Occipital lobe (tissue), 3 donors: ENCODE data around the gene ZNF217. TPM values are rescaled to one million over a fixed set of nuclear protein-coding genes. Genes with fewer than 3 reads are reported as not detected.
"Not testable (repeated sequence)": the region's sequence is repeated elsewhere in the genome, so short reads cannot be mapped to it uniquely, and the experiment has no call there.

Experiments used
- DNase-seq: peaks from one replicate; lab custom pipeline; 2025; lab: John Stamatoyannopoulos, UW
- small RNA-seq: library from RNA; depleted of rRNA; stranded (forward); fragments of <200 nt; gene quantifications from one replicate; pipeline ENCODE3, GENCODE V24; 2014
- total RNA-seq: library from RNA; depleted of rRNA; stranded (reverse); fragments of >200 nt; gene quantifications from one replicate; pipeline ENCODE4 v1.2.3, GENCODE V29; 2014

The ZNF217 gene
- total RNA-seq, 1 donor from 2014 or later = 7.3 TPM

GRCh38 chr20:53534037-53534436 lies 59.6 kb downstream of the ZNF217 start:
- no peak for DNase-seq

GRCh38 chr20:53533500-53533899 lies 60.1 kb downstream of the ZNF217 start:
- no peak for DNase-seq

- not testable (repeated sequence) for DNase-seq
Measured at GRCh38 chr20:53532654-53533312, 60.9 kb downstream of the ZNF217 start.

GRCh38 chr20:53530440-53530839 lies 63.2 kb downstream of the ZNF217 start:
- no peak for DNase-seq

GRCh38 chr20:53529658-53530057 lies 64.0 kb downstream of the ZNF217 start:
- DNase-seq = no peak

GRCh38 chr20:53527196-53527595 lies 66.4 kb downstream of the ZNF217 start:
- DNase-seq = no peak

DNA sequence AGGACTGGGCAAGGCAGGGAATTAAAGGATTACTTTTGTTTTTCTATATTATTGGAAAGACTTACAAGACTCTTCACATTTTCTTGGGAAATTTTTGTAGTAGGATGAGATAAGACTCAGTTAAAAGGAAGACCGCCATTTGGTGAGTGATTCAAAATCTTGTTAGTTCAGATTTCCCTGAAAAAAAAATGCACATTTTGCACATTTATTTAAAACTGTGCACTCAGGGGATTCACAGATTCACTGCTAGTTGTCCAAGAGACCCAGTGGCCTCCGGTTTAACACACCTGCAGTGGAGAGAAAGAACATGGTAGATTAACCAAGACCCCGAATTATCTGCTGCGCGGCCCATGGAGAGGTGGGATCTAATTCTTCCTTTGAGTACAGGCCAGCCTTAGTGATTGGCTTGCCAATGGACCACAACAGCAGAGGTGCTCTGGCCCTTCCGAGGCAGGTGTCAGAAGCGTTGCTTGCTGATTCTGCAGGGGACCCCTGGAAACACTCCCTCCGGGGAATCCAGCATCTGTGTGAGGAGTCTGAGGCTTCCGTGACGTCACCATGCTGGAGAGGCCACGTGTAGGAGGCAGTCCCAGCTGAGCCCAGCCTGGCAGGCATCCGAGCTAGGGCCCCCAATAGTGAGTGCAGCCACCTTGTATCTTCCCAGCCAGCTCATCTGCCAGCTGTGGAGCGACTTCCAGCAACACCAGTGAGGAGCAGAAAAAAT lies 68.9 kb downstream of the ZNF217 start:
- DNase-seq = no peak

DNA sequence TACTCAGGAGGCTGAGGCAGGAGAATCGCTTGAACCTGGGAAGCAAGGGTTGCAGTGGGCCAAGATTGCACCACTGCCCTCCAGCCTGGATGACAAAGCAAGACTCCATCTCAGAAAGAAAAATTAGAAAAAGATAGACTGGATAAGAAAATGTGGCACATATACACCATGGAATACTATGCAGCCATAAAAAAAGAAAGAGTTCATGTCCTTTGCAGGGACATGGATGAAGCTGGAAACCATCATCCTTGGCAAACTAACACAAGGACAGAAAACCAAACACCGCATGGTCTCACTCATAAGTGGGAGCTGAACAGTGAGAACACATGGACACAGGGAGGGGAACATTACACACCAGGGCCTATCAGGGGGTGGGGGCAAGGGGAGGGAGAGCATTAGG lies 70.0 kb downstream of the ZNF217 start:
- not testable (repeated sequence) for DNase-seq

GRCh38 chr20:53522696-53523095 lies 70.9 kb downstream of the ZNF217 start:
- DNase-seq = no peak

GRCh38 chr20:53522026-53522425 lies 71.6 kb downstream of the ZNF217 start:
- DNase-seq = no peak

DNA sequence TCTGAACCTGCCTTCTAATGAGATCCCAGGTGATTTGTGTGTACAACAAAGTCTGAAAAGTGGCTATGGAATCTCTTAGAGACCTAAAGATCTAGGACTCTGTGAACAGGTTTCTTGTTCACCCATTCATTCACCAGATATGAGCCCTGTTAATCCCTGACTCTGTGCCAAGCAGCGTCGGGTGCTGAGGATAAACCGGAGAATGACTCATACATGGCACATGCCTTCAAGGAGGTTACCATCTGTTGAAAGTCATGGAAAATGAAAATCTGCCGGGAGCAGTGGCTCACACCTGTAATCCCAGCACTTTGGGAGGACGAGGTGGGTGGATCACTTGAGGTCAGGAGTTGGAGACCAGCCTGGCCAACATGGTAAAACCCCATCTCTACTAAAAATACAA lies 72.2 kb downstream of the ZNF217 start:
- DNase-seq = not testable (repeated sequence)

GRCh38 chr20:53517146-53517545 lies 76.5 kb downstream of the ZNF217 start:
- no peak for DNase-seq

Small RNA genes within 50 kb of the gene (small RNA-seq; reads per million reads assigned to genes)
- not detected for gene RF00019
